Vagina (tissue), 2 donors: Measurements from ENCODE around the gene ZNF407. TPM values are rescaled to one million over a fixed set of nuclear protein-coding genes. Genes with fewer than 3 reads are reported as not detected.
A peak's percentile ranks its signal among the peaks of the same experiment; 100 is the strongest.

ENCODE experiments used
- DNase-seq, 2 donors: peaks; one replicate each; pipeline ENCODE4 v3.0.0-alpha.2; 2017; ENCODE audit errors: extremely low spot score in 2 of 2
- H3K27ac ChIP-seq: fragments of 200-600 bp; sonication (generic); one replicate; pipeline ENCODE4 v1.5.1; 2019
- H3K27me3 ChIP-seq: fragments of 200-600 bp; sonication (generic); one replicate; pipeline ENCODE4 v1.5.1; 2019
- H3K36me3 ChIP-seq, 2 donors: fragments of 200-600 bp; sonication (generic); one replicate each; pipeline ENCODE4 v1.5.1; 2017 to 2019
- H3K4me1 ChIP-seq: fragments of 200-600 bp; sonication (generic); one replicate; pipeline ENCODE4 v1.5.1; 2019
- H3K4me3 ChIP-seq, 2 donors: fragments of 200-600 bp; sonication (generic); 1 replicate in 1 of 2; 2 replicates in 1 of 2; pipeline ENCODE4 v1.5.1; 2016 to 2019
- H3K9me3 ChIP-seq: fragments of 200-600 bp; sonication (generic); one replicate; pipeline ENCODE4 v1.5.1; 2019
- POLR2A ChIP-seq, 2 donors: fragments of 450-650 bp; IDR thresholded peaks; one replicate each; pipeline ENCODE4 v1.6.1; 2017; ENCODE audit warnings: antibody characterized with exemption in 2 of 2, mild to moderate bottlenecking in 2 of 2, moderate library complexity in 2 of 2
- POLR2AphosphoS5 ChIP-seq, 2 donors: sonication (generic); formaldehyde crosslinking; IDR thresholded peaks; one replicate each; pipeline ENCODE4 v1.9.0; 2017; ENCODE audit warnings: antibody characterized with exemption in 2 of 2, mild to moderate bottlenecking in 2 of 2, low read depth in 1 of 2; ENCODE audit not compliant: insufficient read depth in 1 of 2
- intact Hi-C: fragments of 100-400 bp; cut with DNase I; formaldehyde crosslinking; loops from one replicate; pipeline ENCODE4 v1.15.1; 2023
- total RNA-seq: library from RNA; depleted of rRNA; stranded (reverse); fragments of >200 nt; gene quantifications from one replicate; pipeline ENCODE4 v1.2.3, GENCODE V29; 2016
- TF ChIP-seq, protein P1 (sequence below), 3 experiments: fragments of 450-650 bp in 2 of 3; fragments of 200-600 bp in 1 of 3; sonication (generic) in 1 of 3; IDR thresholded peaks; one replicate each; pipeline ENCODE4 v1.5.1; 2017 to 2019; ENCODE audit warnings: antibody characterized with exemption in 3 of 3, mild to moderate bottlenecking in 2 of 3, moderate library complexity in 2 of 3

Gene ZNF407
- 15.5 TPM for total RNA-seq

DNA sequence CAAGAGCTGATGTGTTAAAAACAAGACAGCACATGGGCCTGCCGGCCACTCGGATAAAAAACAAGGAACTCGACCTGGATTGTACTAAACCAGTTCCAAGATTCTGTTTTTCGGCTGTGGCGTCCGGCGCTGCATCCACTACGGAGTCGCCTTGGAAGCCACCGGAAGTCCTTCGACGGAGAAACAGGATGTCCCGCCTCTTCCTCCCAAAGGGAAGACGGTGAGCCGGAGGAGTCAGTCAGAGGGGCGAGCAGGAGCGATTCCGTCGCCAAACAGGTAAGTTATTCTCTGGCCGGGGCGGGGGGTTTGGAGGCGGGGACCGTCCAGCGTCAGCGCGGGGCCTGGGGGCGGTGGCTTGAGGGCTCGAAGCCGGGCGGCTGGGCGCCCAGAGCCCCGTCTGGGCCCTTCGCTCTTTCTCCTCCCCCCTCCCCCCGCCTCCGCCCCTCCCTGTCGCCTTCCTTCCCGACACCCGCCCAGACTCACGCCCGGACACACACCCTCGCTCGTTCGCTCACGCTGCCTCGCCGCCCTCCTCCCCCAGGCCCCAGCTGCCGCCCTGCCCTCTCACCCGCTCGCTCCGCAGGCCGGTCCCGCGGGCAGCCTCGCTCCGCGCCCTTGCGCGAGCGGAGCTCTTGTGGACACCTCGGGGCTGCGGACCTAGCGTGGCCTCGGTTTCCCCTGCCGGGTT is at the start of gene ZNF407:
ZNF407 (plus strand) TSS at position 209 of the 688 bp plus-strand sequence. CDS start 33,150 bp downstream, outside the sequence.
- Histone ChIP-seq H3K4me1 (peaks cover 37% of the 10 kb centered on the region), H3K36me3 (peaks cover 0 to 4% of the 10 kb centered on the region in 2 donors), H3K27ac (peak within 1 kb of the TSS; percentile 93), H3K27me3 (no peaks in the 10 kb centered on the region), H3K4me3 (peak within 1 kb of the TSS; percentile 89 to 95), H3K9me3 (no peaks in the 10 kb centered on the region)
- TF ChIP-seq POLR2A (IDR thresholded peaks at IDR 0.05) (no peak), POLR2AphosphoS5 (IDR thresholded peaks at IDR 0.05; ENCODE audit: insufficient read depth in 1 of 2, low read depth in 1 of 2) (peak; percentile 49 to 76)
- TF ChIP-seq, protein P1, sequence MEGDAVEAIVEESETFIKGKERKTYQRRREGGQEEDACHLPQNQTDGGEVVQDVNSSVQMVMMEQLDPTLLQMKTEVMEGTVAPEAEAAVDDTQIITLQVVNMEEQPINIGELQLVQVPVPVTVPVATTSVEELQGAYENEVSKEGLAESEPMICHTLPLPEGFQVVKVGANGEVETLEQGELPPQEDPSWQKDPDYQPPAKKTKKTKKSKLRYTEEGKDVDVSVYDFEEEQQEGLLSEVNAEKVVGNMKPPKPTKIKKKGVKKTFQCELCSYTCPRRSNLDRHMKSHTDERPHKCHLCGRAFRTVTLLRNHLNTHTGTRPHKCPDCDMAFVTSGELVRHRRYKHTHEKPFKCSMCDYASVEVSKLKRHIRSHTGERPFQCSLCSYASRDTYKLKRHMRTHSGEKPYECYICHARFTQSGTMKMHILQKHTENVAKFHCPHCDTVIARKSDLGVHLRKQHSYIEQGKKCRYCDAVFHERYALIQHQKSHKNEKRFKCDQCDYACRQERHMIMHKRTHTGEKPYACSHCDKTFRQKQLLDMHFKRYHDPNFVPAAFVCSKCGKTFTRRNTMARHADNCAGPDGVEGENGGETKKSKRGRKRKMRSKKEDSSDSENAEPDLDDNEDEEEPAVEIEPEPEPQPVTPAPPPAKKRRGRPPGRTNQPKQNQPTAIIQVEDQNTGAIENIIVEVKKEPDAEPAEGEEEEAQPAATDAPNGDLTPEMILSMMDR (IDR thresholded peaks at IDR 0.05): no peak
- DNase-seq: peak in 1 of 2 donors; percentile 95
- intact Hi-C loops: loop anchor here (5.0 kb wide), 1 partner anchor 101 kb away; the partner anchor contains the start of gene CNDP2

- H3K27ac ChIP-seq: no peak overlapping the region
- H3K36me3 ChIP-seq: no peaks in the 10 kb centered on the region
- H3K4me3 ChIP-seq: no peak overlapping the region
- peaks cover 8% of the 10 kb centered on the region for H3K4me1 ChIP-seq
- no peaks in the 10 kb centered on the region for H3K27me3 ChIP-seq
- H3K9me3 ChIP-seq: peaks cover 6% of the 10 kb centered on the region
- DNase-seq: no peak
- intact Hi-C loops: loop anchor here (10.0 kb wide), 1 partner anchor 355 kb away; no protein-coding TSS in a partner anchor
- no peak for TF ChIP-seq POLR2AphosphoS5 (IDR thresholded peaks at IDR 0.05; ENCODE audit: insufficient read depth in 1 of 2, low read depth in 1 of 2)
- TF ChIP-seq, protein P1 (IDR thresholded peaks at IDR 0.05): no peak
These were observed 48.0 kb upstream of the ZNF407 start for GRCh38 chr18:74549591-74550104.

GRCh38 chr18:74550886-74551285 is 46.8 kb upstream of the ZNF407 start:
- intact Hi-C loops: loop anchor here (10.0 kb wide), 1 partner anchor 356 kb away; no protein-coding TSS in a partner anchor

GRCh38 chr18:74551452-74551851 is 46.2 kb upstream of the ZNF407 start:
- TF ChIP-seq POLR2AphosphoS5 (IDR thresholded peaks at IDR 0.05; ENCODE audit: insufficient read depth in 1 of 2, low read depth in 1 of 2): no peak
- TF ChIP-seq POLR2A (IDR thresholded peaks at IDR 0.05): no peak
- TF ChIP-seq, protein P1 (IDR thresholded peaks at IDR 0.05): no peak
- Histone ChIP-seq H3K9me3 (peaks cover 6% of the 10 kb centered on the region), H3K4me3 (no peak overlapping the region), H3K27me3 (no peaks in the 10 kb centered on the region), H3K36me3 (no peaks in the 10 kb centered on the region), H3K27ac (no peak overlapping the region), H3K4me1 (peaks cover 4% of the 10 kb centered on the region)
- intact Hi-C loops: loop anchor here (10.0 kb wide), 1 partner anchor 357 kb away; no protein-coding TSS in a partner anchor
- no peak for DNase-seq

More at GRCh38 chr18:74550886-74551285, 46.8 kb upstream of the ZNF407 start:
- H3K4me1 ChIP-seq: peaks cover 8% of the 10 kb centered on the region
- H3K9me3 ChIP-seq: peaks cover 6% of the 10 kb centered on the region
- H3K36me3 ChIP-seq: no peaks in the 10 kb centered on the region
- no peak overlapping the region for H3K27ac ChIP-seq
- no peaks in the 10 kb centered on the region for H3K27me3 ChIP-seq
- TF ChIP-seq POLR2A (IDR thresholded peaks at IDR 0.05) (no peak), POLR2AphosphoS5 (IDR thresholded peaks at IDR 0.05; ENCODE audit: insufficient read depth in 1 of 2, low read depth in 1 of 2) (no peak)
- TF ChIP-seq, protein P1 (IDR thresholded peaks at IDR 0.05): no peak
- DNase-seq: no peak
- no peak overlapping the region for H3K4me3 ChIP-seq
